HT-29 (cell line): ENCODE results near the gene SEMG2. TPM values are rescaled to one million over a fixed set of nuclear protein-coding genes. Genes with fewer than 3 reads are reported as not detected.

Experiments used
- total RNA-seq: library from RNA; depleted of rRNA; stranded (reverse); fragments of >200 nt; shearing (Covaris generic); gene quantifications from 2 replicates; pipeline ENCODE4 v1.2.3, GENCODE V29; 2014; rRNA removed

SEMG2 gene
- total RNA-seq, 1 experiment from 2014 or later = not detected

Other genes with a start within 250 kb of the SEMG2 start
- not detected in 2 replicates for gene KCNS1, start 120.2 kb upstream of the SEMG2 start, total RNA-seq
- not detected in 2 replicates for gene WFDC5, start 106.2 kb upstream of the SEMG2 start, total RNA-seq
- not detected in 2 replicates for gene WFDC12, start 96.9 kb upstream of the SEMG2 start, total RNA-seq
- 2.0 and 6.6 TPM in 2 replicates for gene PI3, start 46.5 kb upstream of the SEMG2 start, total RNA-seq
- gene SEMG1, start 14.3 kb upstream of the SEMG2 start, total RNA-seq = not detected in 2 replicates
- 9.1 and 13.5 TPM in 2 replicates for gene SLPI, start 33.2 kb downstream of the SEMG2 start, total RNA-seq
- not detected in 2 replicates for gene RBPJL, start 85.5 kb downstream of the SEMG2 start, total RNA-seq
- 0.13 and 0.46 TPM in 2 replicates for gene MATN4, start 86.9 kb downstream of the SEMG2 start, total RNA-seq
- gene SDC4, start 127.1 kb downstream of the SEMG2 start, total RNA-seq = 79.1 and 90.1 TPM in 2 replicates
- gene SYS1, start 141.8 kb downstream of the SEMG2 start, total RNA-seq = 73.6 and 74.7 TPM in 2 replicates
- 0.23 and 1.6 TPM in 2 replicates for gene TP53TG5, start 157.0 kb downstream of the SEMG2 start, total RNA-seq
- 66.6 and 84.8 TPM in 2 replicates for gene DBNDD2, start 186.9 kb downstream of the SEMG2 start, total RNA-seq
- gene PIGT, start 194.8 kb downstream of the SEMG2 start, total RNA-seq = 164 and 165 TPM in 2 replicates
- 17.7 and 21.9 TPM in 2 replicates for gene WFDC2, start 248.4 kb downstream of the SEMG2 start, total RNA-seq